Measurements from ENCODE around the gene PRKCA.

PRKCA gene

GRCh38 chr17:66517336-66518009 lies 215.1 kb downstream of the PRKCA start:
- TF ChIP-seq CTCF (conservative IDR thresholded peaks at IDR 0.05; ENCODE audit: low read depth, low read length): no peak
- no peak overlapping the region for H3K4me3 ChIP-seq (ENCODE audit: low read length)
- no peak for DNase-seq (ENCODE audit: low read depth)

- no peak for TF ChIP-seq CTCF (conservative IDR thresholded peaks at IDR 0.05; ENCODE audit: low read depth, low read length)
- DNase-seq (ENCODE audit: low read depth): no peak
- no peak overlapping the region for H3K4me3 ChIP-seq (ENCODE audit: low read length)
Measured at GRCh38 chr17:66518108-66518507, 215.7 kb downstream of the PRKCA start.

GRCh38 chr17:66518677-66519076 lies 216.3 kb downstream of the PRKCA start:
- DNase-seq (ENCODE audit: low read depth): no peak
- no peak overlapping the region for H3K4me3 ChIP-seq (ENCODE audit: low read length)

GRCh38 chr17:66519154-66519553 lies 216.7 kb downstream of the PRKCA start:
- DNase-seq (ENCODE audit: low read depth): no peak
- TF ChIP-seq CTCF (conservative IDR thresholded peaks at IDR 0.05; ENCODE audit: low read depth, low read length): no peak
- H3K4me3 ChIP-seq (ENCODE audit: low read length): no peak overlapping the region

More at GRCh38 chr17:66518677-66519076, 216.3 kb downstream of the PRKCA start:
- TF ChIP-seq CTCF (conservative IDR thresholded peaks at IDR 0.05; ENCODE audit: low read depth, low read length): no peak

GRCh38 chr17:66520999-66521398 lies 218.6 kb downstream of the PRKCA start:
- no peak overlapping the region for H3K4me3 ChIP-seq (ENCODE audit: low read length)
- DNase-seq (ENCODE audit: low read depth): no peak
- no peak for TF ChIP-seq CTCF (conservative IDR thresholded peaks at IDR 0.05; ENCODE audit: low read depth, low read length)

GRCh38 chr17:66522591-66523272 lies 220.3 kb downstream of the PRKCA start:
- no peak for DNase-seq (ENCODE audit: low read depth)
- TF ChIP-seq CTCF (conservative IDR thresholded peaks at IDR 0.05; ENCODE audit: low read depth, low read length): no peak
- no peak overlapping the region for H3K4me3 ChIP-seq (ENCODE audit: low read length)

All from retinal pigment epithelial cell (primary cell).